Common myeloid progenitor, CD34-positive (primary cell): ENCODE measurements around the gene SKIC2.

Source experiments
- CTCF ChIA-PET: fragments of 350-600 bp; sonication (Branson Sonifier 250); formaldehyde crosslinking; loops from one replicate; lab custom pipeline; 2021; ENCODE audit warnings: antibody characterized with exemption; lab: Charles Lee
- POLR2A ChIA-PET: fragments of 350-600 bp; sonication (Branson Sonifier 250); formaldehyde crosslinking; loops from one replicate; lab custom pipeline; 2021; ENCODE audit warnings: antibody characterized with exemption; lab: Charles Lee
- DNase-seq, 3 donors: peaks; one replicate each; pipeline versions ENCODE4 v3.0.0 to v3.0.0-alpha.2; 2013
- H3K27ac ChIP-seq, 2 experiments: 1 replicate in 1 of 2; 2 replicates in 1 of 2; pipeline ENCODE4 v1.7.0; 2013; ENCODE audit warnings: inconsistent platforms in 2 of 2, low read length in 2 of 2, mild to moderate bottlenecking in 2 of 2, low read depth in 1 of 2, moderate library complexity in 1 of 2; ENCODE audit not compliant: severe bottlenecking in 2 of 2, insufficient read depth in 1 of 2, poor library complexity in 1 of 2
- H3K27me3 ChIP-seq, 5 experiments: replicated peaks in 2 of 5; 1 replicate in 3 of 5; 2 replicates in 2 of 5; pipeline versions ENCODE4 v1.6.1 to v1.7.0; 2013; ENCODE audit warnings: low read length in 4 of 5, mild to moderate bottlenecking in 2 of 5, moderate library complexity in 2 of 5, inconsistent platforms in 1 of 5; ENCODE audit not compliant: insufficient read depth in 5 of 5, control insufficient read depth in 4 of 5
- H3K36me3 ChIP-seq, 4 experiments: 1 replicate in 2 of 4; 2 replicates in 2 of 4; pipeline versions ENCODE4 v1.6.1 to v1.7.0; 2013; ENCODE audit warnings: low read length in 3 of 4, control low read depth in 1 of 4, mild to moderate bottlenecking in 1 of 4; ENCODE audit not compliant: control insufficient read depth in 4 of 4, insufficient read depth in 4 of 4
- H3K4me1 ChIP-seq, 4 experiments: 1 replicate in 3 of 4; 2 replicates in 1 of 4; pipeline versions ENCODE4 v1.6.1 to v1.7.1; 2013; ENCODE audit warnings: low read length in 3 of 4, mild to moderate bottlenecking in 3 of 4, control low read depth in 1 of 4, inconsistent platforms in 1 of 4, moderate library complexity in 1 of 4; ENCODE audit not compliant: control insufficient read depth in 4 of 4, insufficient read depth in 4 of 4; ENCODE audit errors: control extremely low read depth in 1 of 4
- H3K4me3 ChIP-seq, 7 experiments: 1 replicate in 4 of 7; 2 replicates in 3 of 7; pipeline versions ENCODE4 v1.5.1 to v1.7.0; 2013; ENCODE audit warnings: mild to moderate bottlenecking in 7 of 7, low read length in 6 of 7, moderate library complexity in 6 of 7, inconsistent platforms in 2 of 7, low read depth in 2 of 7, control low read depth in 1 of 7; ENCODE audit not compliant: insufficient read depth in 4 of 7, control insufficient read depth in 1 of 7; ENCODE audit errors: extremely low read depth in 1 of 7
- H3K9me3 ChIP-seq, 5 experiments: 1 replicate in 4 of 5; 2 replicates in 1 of 5; pipeline versions ENCODE4 v1.6.1 to v1.7.1; 2013; ENCODE audit warnings: low read length in 4 of 5, mild to moderate bottlenecking in 2 of 5, inconsistent platforms in 1 of 5, low read depth in 1 of 5, moderate library complexity in 1 of 5; ENCODE audit not compliant: control insufficient read depth in 4 of 5, insufficient read depth in 2 of 5; ENCODE audit errors: control extremely low read depth in 1 of 5
- WGBS: methylation state at CpG from one replicate; pipeline ENCODE4 v1.1.5; 2013; ENCODE audit not compliant: insufficient coverage; 5-methylcytosine and 5-hydroxymethylcytosine counted together

The SKIC2 gene

GRCh38 chr6:31919624-31920303 is 39.2 kb upstream of the SKIC2 start:
- no peak overlapping the region for H3K4me3 ChIP-seq
- no peaks in the 10 kb centered on the region for H3K27me3 ChIP-seq
- CTCF ChIA-PET = interaction anchor here (2.8 to 4.4 kb wide), 2 partner anchors 16 to 32 kb away, joined by 12 to 24 read pairs; no protein-coding TSS in a partner anchor
- no peak overlapping the region for H3K27ac ChIP-seq
- H3K4me1 ChIP-seq = peaks cover 0 to 1% (median 0%) of the 10 kb centered on the region in 4 experiments
- no peaks in the 10 kb centered on the region for H3K9me3 ChIP-seq
- POLR2A ChIA-PET = interaction anchor here (0.6 kb wide), 1 partner anchor 16 kb away, joined by 3 read pairs; no protein-coding TSS in a partner anchor
- 94% methylated on average over 5 of the region's 6 CpGs for WGBS
- no peak for DNase-seq
- H3K36me3 ChIP-seq = no peaks in the 10 kb centered on the region

DNA sequence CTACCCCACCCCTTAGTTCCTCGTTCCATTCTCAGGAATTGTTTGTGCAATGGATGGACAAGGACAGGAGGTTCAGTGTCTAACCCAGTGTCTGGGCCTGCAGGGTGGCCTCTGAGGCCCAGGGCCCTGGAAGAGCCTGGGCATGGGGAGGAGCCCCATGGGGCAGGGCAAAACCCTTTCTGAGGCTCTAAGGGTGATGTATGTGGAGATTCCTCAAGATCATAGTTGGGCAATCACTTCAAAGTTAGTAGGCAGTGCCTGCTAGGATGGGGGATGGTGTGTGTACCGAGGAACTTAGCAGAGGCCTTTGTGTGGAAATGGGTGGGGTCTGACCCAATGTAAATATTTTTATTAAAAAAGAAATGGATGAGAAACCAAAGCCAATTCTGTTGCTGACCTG is 38.2 kb upstream of the SKIC2 start:
- ChIA-PET POLR2A (interaction anchor here (0.6 kb wide), 1 partner anchor 1708 kb away, joined by 5 read pairs; no protein-coding TSS in a partner anchor), CTCF (interaction anchor here (1.4 to 5.4 kb wide), 4 partner anchors 17 to 82 kb away, joined by 3 to 24 read pairs (median 16); no protein-coding TSS in a partner anchor)
- Histone ChIP-seq H3K36me3 (no peaks in the 10 kb centered on the region), H3K9me3 (no peaks in the 10 kb centered on the region), H3K4me1 (no peaks in the 10 kb centered on the region), H3K27ac (no peak overlapping the region), H3K27me3 (no peaks in the 10 kb centered on the region), H3K4me3 (no peak overlapping the region)
- 92% methylated on average over 2 of the region's 2 CpGs for WGBS
- no peak for DNase-seq

DNA sequence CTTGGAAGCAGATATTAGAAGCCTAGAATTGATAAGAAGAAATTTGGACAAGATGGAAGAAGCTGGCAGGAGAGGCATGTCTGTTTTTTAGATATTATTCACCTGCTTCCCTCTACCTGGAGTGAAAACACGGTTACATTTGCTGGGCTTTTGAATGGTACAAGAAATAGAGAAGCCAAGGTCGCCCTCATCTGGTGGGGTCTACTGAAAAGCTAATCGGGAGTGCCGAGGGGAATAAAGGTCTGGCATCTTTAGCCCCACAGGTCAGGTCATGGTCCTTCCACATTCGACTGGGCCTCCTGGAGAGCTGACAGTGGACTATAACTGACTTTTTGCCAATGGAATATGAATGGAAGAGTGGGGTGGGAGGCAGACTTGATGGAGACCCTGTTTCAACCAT is 36.0 kb upstream of the SKIC2 start:
- Histone ChIP-seq H3K27me3 (no peaks in the 10 kb centered on the region), H3K36me3 (no peaks in the 10 kb centered on the region), H3K27ac (no peak overlapping the region), H3K9me3 (no peaks in the 10 kb centered on the region), H3K4me1 (no peaks in the 10 kb centered on the region), H3K4me3 (no peak overlapping the region)
- 16% methylated on average over 5 of the region's 5 CpGs for WGBS
- DNase-seq = peak; percentile 50 to 59 (median 58)
- POLR2A ChIA-PET = no interaction called here
- CTCF ChIA-PET = interaction anchor here (0.7 to 5.4 kb wide), 10 partner anchors 17 to 242 kb away, joined by 3 to 24 read pairs (median 4); partner anchors contain the start of genes CFB and LY6G5C

DNA sequence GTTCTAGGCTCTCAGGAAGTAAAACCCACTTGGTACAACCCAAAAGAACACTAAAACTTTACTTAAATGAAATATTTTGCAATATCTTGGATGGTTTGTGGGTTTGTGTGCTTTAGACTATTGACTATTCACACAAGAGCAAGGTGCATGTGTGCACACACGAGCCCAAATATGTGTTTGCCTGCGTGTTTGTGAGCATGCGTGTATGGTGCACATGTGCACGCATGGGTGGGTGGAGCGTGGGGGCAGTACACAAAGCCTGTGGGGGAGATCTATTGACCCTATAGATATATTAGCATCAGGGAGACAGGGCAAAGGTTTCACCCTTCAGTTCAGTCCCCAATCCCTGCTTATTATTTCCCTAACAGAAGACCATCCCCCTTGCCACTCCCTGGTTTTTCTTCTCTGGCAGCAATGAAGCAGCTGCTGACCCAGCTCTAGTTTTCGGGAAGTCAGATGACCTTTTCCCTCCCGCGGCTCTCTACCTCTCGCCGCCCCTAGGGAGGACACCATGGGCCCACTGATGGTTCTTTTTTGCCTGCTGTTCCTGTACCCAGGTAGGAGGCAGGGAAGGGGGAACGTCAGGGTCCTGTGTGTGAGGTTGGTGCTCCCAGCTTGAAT is 31.6 kb upstream of the SKIC2 start, which contains the start of gene C2:
Gene C2 (plus strand): TSS at position 476 of the 621 bp plus-strand sequence. CDS start 36 bp downstream, at position 512.
- no peaks in the 10 kb centered on the region for H3K4me1 ChIP-seq
- CTCF ChIA-PET = no interaction called here
- H3K27me3 ChIP-seq = peaks cover 0 to 7% (median 0%) of the 10 kb centered on the region in 5 experiments
- WGBS = 95% methylated on average over 6 of the region's 11 CpGs
- H3K4me3 ChIP-seq = no peak within 1 kb of the TSS
- no peak for DNase-seq
- no peaks in the 10 kb centered on the region for H3K36me3 ChIP-seq
- no peaks in the 10 kb centered on the region for H3K9me3 ChIP-seq
- H3K27ac ChIP-seq = no peak within 1 kb of the TSS
- POLR2A ChIA-PET = interaction anchor here (0.5 to 0.6 kb wide), 2 partner anchors 14 to 25 kb away, joined by 3 read pairs; partner anchors contain the start of gene ZBTB12

GRCh38 chr6:31927863-31928671 is 30.9 kb upstream of the SKIC2 start:
- ChIA-PET CTCF (no interaction called here), POLR2A (interaction anchor here (0.5 kb wide), 1 partner anchor 15 kb away, joined by 3 read pairs; no protein-coding TSS in a partner anchor)
- WGBS = 95% methylated on average over 7 of the region's 11 CpGs
- no peaks in the 10 kb centered on the region for H3K36me3 ChIP-seq
- H3K27ac ChIP-seq = no peak overlapping the region
- no peaks in the 10 kb centered on the region for H3K4me1 ChIP-seq
- no peaks in the 10 kb centered on the region for H3K9me3 ChIP-seq
- no peak overlapping the region for H3K4me3 ChIP-seq
- H3K27me3 ChIP-seq = peaks cover 0 to 7% (median 0%) of the 10 kb centered on the region in 5 experiments
- DNase-seq = no peak

DNA sequence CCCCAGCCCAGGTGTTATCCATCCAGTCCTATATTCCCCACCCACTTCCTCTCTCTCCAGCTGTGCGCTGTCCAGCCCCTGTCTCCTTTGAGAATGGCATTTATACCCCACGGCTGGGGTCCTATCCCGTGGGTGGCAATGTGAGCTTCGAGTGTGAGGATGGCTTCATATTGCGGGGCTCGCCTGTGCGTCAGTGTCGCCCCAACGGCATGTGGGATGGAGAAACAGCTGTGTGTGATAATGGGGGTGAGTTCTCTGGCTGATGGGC is 30.4 kb upstream of the SKIC2 start:
- H3K4me3 ChIP-seq = no peak overlapping the region
- H3K4me1 ChIP-seq = no peaks in the 10 kb centered on the region
- ChIA-PET POLR2A (no interaction called here), CTCF (interaction anchor here (0.6 kb wide), 1 partner anchor 10 kb away, joined by 4 read pairs; no protein-coding TSS in a partner anchor)
- WGBS = 95% methylated on average over 4 of the region's 9 CpGs
- DNase-seq = no peak
- H3K36me3 ChIP-seq = no peaks in the 10 kb centered on the region
- no peak overlapping the region for H3K27ac ChIP-seq
- peaks cover 0 to 7% (median 0%) of the 10 kb centered on the region in 5 experiments for H3K27me3 ChIP-seq
- H3K9me3 ChIP-seq = no peaks in the 10 kb centered on the region
